ENCODE results near the gene OR2A2.

GRCh38 chr7:144087230-144087629 lies 22.2 kb upstream of the OR2A2 start:
- TF ChIP-seq CTCF (IDR thresholded peaks at IDR 0.05; ENCODE audit: insufficient read depth, low read length, poor library complexity, severe bottlenecking) (no peak), EZH2phosphoT487 (conservative IDR thresholded peaks at IDR 0.05; ENCODE audit: low read length) (no peak)

All from SU-DHL-6 (cell line).